Loucy (cell line): ENCODE data around the gene POLE4.

Experiments used
- H2AFZ ChIP-seq: fragments of 200-600 bp; sonication (generic); 2 replicates; pipeline ENCODE4 v1.6.0; 2016; ENCODE audit warnings: antibody characterized with exemption, mild to moderate bottlenecking, low read length, moderate library complexity
- H3F3A ChIP-seq: fragments of 200-600 bp; 2 replicates; pipeline ENCODE4 v1.6.0; 2016; ENCODE audit warnings: antibody characterized with exemption, low read depth, mild to moderate bottlenecking
- H3K27me3 ChIP-seq: fragments of 200-600 bp; sonication (generic); 2 replicates; pipeline ENCODE4 v1.6.1; 2014; ENCODE audit warnings: low read length, mild to moderate bottlenecking; ENCODE audit not compliant: insufficient read depth, poor library complexity, severe bottlenecking
- H3K36me3 ChIP-seq: fragments of 200-600 bp; sonication (generic); 2 replicates; pipeline ENCODE4 v1.6.1; 2016; ENCODE audit warnings: low read length; ENCODE audit not compliant: insufficient read depth
- H3K4me1 ChIP-seq: fragments of 200-600 bp; sonication (generic); 2 replicates; pipeline ENCODE4 v1.5.1; 2014; ENCODE audit warnings: low read length, mild to moderate bottlenecking; ENCODE audit not compliant: insufficient read depth, poor library complexity, severe bottlenecking
- H3K4me2 ChIP-seq: fragments of 200-600 bp; sonication (generic); 2 replicates; pipeline ENCODE4 v1.6.0; 2014; ENCODE audit warnings: antibody characterized with exemption, low read length, low read depth, mild to moderate bottlenecking; ENCODE audit not compliant: poor library complexity, severe bottlenecking
- H3K4me3 ChIP-seq: fragments of 200-600 bp; sonication (generic); 2 replicates; pipeline ENCODE4 v1.5.1; 2014; ENCODE audit warnings: low read length, mild to moderate bottlenecking, mixed read lengths; ENCODE audit not compliant: poor library complexity, severe bottlenecking
- H3K79me2 ChIP-seq: fragments of 200-600 bp; sonication (generic); 2 replicates; pipeline ENCODE4 v1.6.1; 2014; ENCODE audit warnings: low read length; ENCODE audit not compliant: insufficient read depth
- H3K9ac ChIP-seq: fragments of 200-600 bp; sonication (generic); 2 replicates; pipeline ENCODE4 v1.6.0; 2014; ENCODE audit warnings: mild to moderate bottlenecking, low read depth, low read length, moderate library complexity; ENCODE audit not compliant: poor library complexity, severe bottlenecking
- H3K9me2 ChIP-seq: fragments of 200-600 bp; sonication (generic); replicated peaks from 2 replicates; pipeline ENCODE4 v1.6.1; 2016; ENCODE audit warnings: low read depth, low read length, mixed read lengths
- H3K9me3 ChIP-seq: fragments of 200-600 bp; sonication (generic); 2 replicates; pipeline ENCODE4 v1.6.1; 2014; ENCODE audit warnings: mild to moderate bottlenecking, antibody characterized with exemption, low read length, low read depth; ENCODE audit not compliant: insufficient read depth
- H4K20me1 ChIP-seq: fragments of 200-600 bp; sonication (generic); 2 replicates; pipeline ENCODE4 v1.6.0; 2014; ENCODE audit warnings: antibody characterized with exemption, low read length, mild to moderate bottlenecking; ENCODE audit not compliant: insufficient read depth, poor library complexity, severe bottlenecking
- CTCF ChIP-seq: fragments of 200-600 bp; sonication (generic); conservative IDR thresholded peaks from 2 replicates; pipeline ENCODE4 v1.5.1; 2014; ENCODE audit warnings: mild to moderate bottlenecking, antibody characterized with exemption, low read length
- EZH2phosphoT487 ChIP-seq: fragments of 200-600 bp; IDR thresholded peaks from 2 replicates; pipeline ENCODE4 v1.6.1; 2018; ENCODE audit warnings: antibody characterized with exemption, mild to moderate bottlenecking, moderate library complexity, borderline replicate concordance

Gene POLE4

GRCh38 chr2:74927621-74928020 lies 30.8 kb upstream of the POLE4 start:
- no peak overlapping the region for H3K4me3 ChIP-seq
- H3K79me2 ChIP-seq = no peaks in the 10 kb centered on the region
- H4K20me1 ChIP-seq = no peaks in the 10 kb centered on the region
- H3K27me3 ChIP-seq = no peaks in the 10 kb centered on the region
- no peak overlapping the region for H3K9ac ChIP-seq
- H3F3A ChIP-seq = no peaks in the 10 kb centered on the region
- no peak overlapping the region for H2AFZ ChIP-seq
- no peak for TF ChIP-seq EZH2phosphoT487
- no peak for TF ChIP-seq CTCF
- peaks cover 18% of the 10 kb centered on the region for H3K4me1 ChIP-seq
- no peaks in the 10 kb centered on the region for H3K36me3 ChIP-seq
- no peak overlapping the region for H3K4me2 ChIP-seq
- H3K9me3 ChIP-seq = no peaks in the 10 kb centered on the region
- no peaks in the 10 kb centered on the region for H3K9me2 ChIP-seq

- no peak overlapping the region for H2AFZ ChIP-seq
Measured at GRCh38 chr2:74930811-74931486, 27.5 kb upstream of the POLE4 start.

GRCh38 chr2:74931940-74932339 lies 26.5 kb upstream of the POLE4 start:
- TF ChIP-seq EZH2phosphoT487 (no peak), CTCF (no peak)
- Histone ChIP-seq H4K20me1 (no peaks in the 10 kb centered on the region), H3K4me1 (peaks cover 7% of the 10 kb centered on the region)

More at GRCh38 chr2:74930811-74931486, 27.5 kb upstream of the POLE4 start:
- no peaks in the 10 kb centered on the region for H3K36me3 ChIP-seq
- no peaks in the 10 kb centered on the region for H4K20me1 ChIP-seq
- no peaks in the 10 kb centered on the region for H3K79me2 ChIP-seq
- no peaks in the 10 kb centered on the region for H3F3A ChIP-seq
- no peak overlapping the region for H3K9ac ChIP-seq
- no peaks in the 10 kb centered on the region for H3K27me3 ChIP-seq
- H3K4me3 ChIP-seq = no peak overlapping the region
- H3K4me2 ChIP-seq = no peak overlapping the region
- no peaks in the 10 kb centered on the region for H3K9me3 ChIP-seq
- H3K4me1 ChIP-seq = peaks cover 7% of the 10 kb centered on the region
- no peaks in the 10 kb centered on the region for H3K9me2 ChIP-seq
- TF ChIP-seq EZH2phosphoT487 (no peak), CTCF (no peak)

More at GRCh38 chr2:74931940-74932339, 26.5 kb upstream of the POLE4 start:
- Histone ChIP-seq H3K9me2 (no peaks in the 10 kb centered on the region), H2AFZ (no peak overlapping the region), H3K9ac (no peak overlapping the region), H3K4me2 (no peak overlapping the region), H3K9me3 (no peaks in the 10 kb centered on the region), H3K27me3 (no peaks in the 10 kb centered on the region), H3K79me2 (no peaks in the 10 kb centered on the region), H3F3A (no peaks in the 10 kb centered on the region), H3K36me3 (no peaks in the 10 kb centered on the region), H3K4me3 (no peak overlapping the region)
